Esophagus squamous epithelium (tissue), 5 donors: ENCODE results near the gene PNPO. TPM values are rescaled to one million over a fixed set of nuclear protein-coding genes. Genes with fewer than 3 reads are reported as not detected.

Experiments
- DNase-seq: peaks from one replicate; lab custom pipeline; 2025; lab: John Stamatoyannopoulos, UW
- H3K27ac ChIP-seq, 4 donors: fragments of 200-600 bp; sonication (generic); one replicate each; pipeline ENCODE4 v1.5.1; 2016 to 2019; ENCODE audit warnings: mild to moderate bottlenecking in 1 of 4
- H3K27me3 ChIP-seq, 4 donors: fragments of 200-600 bp; sonication (generic); 1 replicate in 3 of 4; 2 replicates in 1 of 4; pipeline versions ENCODE4 v1.5.1 to v1.6.0; 2017 to 2021; ENCODE audit warnings: antibody characterized with exemption in 1 of 4
- H3K36me3 ChIP-seq, 3 donors: fragments of 200-600 bp; sonication (generic); one replicate each; pipeline ENCODE4 v1.5.1; 2016 to 2019
- H3K4me1 ChIP-seq, 3 donors: fragments of 200-600 bp; sonication (generic); one replicate each; pipeline ENCODE4 v1.5.1; 2017 to 2019
- H3K4me3 ChIP-seq, 4 donors: fragments of 200-600 bp; sonication (generic); 1 replicate in 3 of 4; 2 replicates in 1 of 4; pipeline ENCODE4 v1.5.1; 2016 to 2019; ENCODE audit warnings: mild to moderate bottlenecking in 2 of 4, moderate library complexity in 1 of 4
- H3K9me3 ChIP-seq, 3 donors: fragments of 200-600 bp; sonication (generic); one replicate each; pipeline ENCODE4 v1.5.1; 2016 to 2019
- CTCF ChIP-seq, 6 experiments: fragments of 450-650 bp in 4 of 6; fragments of 200-600 bp in 2 of 6; sonication (generic) in 2 of 6; IDR thresholded peaks; one replicate each; pipeline ENCODE4 v1.5.1; 2016 to 2019; ENCODE audit warnings: antibody characterized with exemption in 6 of 6, mild to moderate bottlenecking in 4 of 6, moderate library complexity in 4 of 6
- POLR2A ChIP-seq, 4 donors: fragments of 450-650 bp; IDR thresholded peaks; one replicate each; pipeline ENCODE4 v1.6.1; 2017; ENCODE audit warnings: antibody characterized with exemption in 4 of 4, mild to moderate bottlenecking in 4 of 4, moderate library complexity in 3 of 4
- WGBS, 2 donors: methylation state at CpG; one replicate each; pipeline ENCODE4 v1.1.5; 2018; 5-methylcytosine and 5-hydroxymethylcytosine counted together
- intact Hi-C: fragments of 100-400 bp; cut with DNase I; formaldehyde crosslinking; loops from one replicate; pipeline ENCODE4 v1.15.0; 2022
- total RNA-seq, 4 donors: library from RNA; depleted of rRNA; stranded (reverse); fragments of >200 nt; gene quantifications; one replicate each; pipeline ENCODE4 v1.1.0, GENCODE V29; 2016
- donor health status: DM: yes; HTN: yes; CAD: no.

PNPO gene
- total RNA-seq, 4 donors from 2014 or later: 25.6 to 38.6 (median 34.2) TPM

GRCh38 chr17:47990962-47991731 is 49.8 kb downstream of the PNPO start:
- TF ChIP-seq POLR2A (IDR thresholded peaks at IDR 0.05) (no peak), CTCF (IDR thresholded peaks at IDR 0.05) (no peak)
- Histone ChIP-seq H3K9me3 (no peaks in the 10 kb centered on the region), H3K27ac (no peak overlapping the region), H3K36me3 (no peaks in the 10 kb centered on the region), H3K4me1 (peaks cover 0 to 22% (median 6%) of the 10 kb centered on the region in 3 donors), H3K4me3 (no peak overlapping the region), H3K27me3 (peaks cover 0 to 30% (median 0%) of the 10 kb centered on the region in 4 donors)
- intact Hi-C loops: no loop called here
- 64 to 72% methylated on average over 5 to 6 of the region's 14 CpGs for WGBS, 2 donors
- no peak for DNase-seq

- intact Hi-C loops: no loop called here
Observed at GRCh38 chr17:47992216-47992615, 50.8 kb downstream of the PNPO start.

GRCh38 chr17:47993031-47993564 is 51.7 kb downstream of the PNPO start:
- Histone ChIP-seq H3K9me3 (no peaks in the 10 kb centered on the region), H3K27me3 (peaks cover 0 to 48% (median 0%) of the 10 kb centered on the region in 4 donors), H3K4me1 (peaks cover 0 to 10% (median 0%) of the 10 kb centered on the region in 3 donors), H3K4me3 (no peak overlapping the region), H3K36me3 (no peaks in the 10 kb centered on the region), H3K27ac (no peak overlapping the region)
- TF ChIP-seq POLR2A (IDR thresholded peaks at IDR 0.05) (no peak), CTCF (IDR thresholded peaks at IDR 0.05) (no peak)
- intact Hi-C loops: no loop called here
- DNase-seq: no peak
- 76 to 83% methylated on average over 9 of the region's 9 CpGs for WGBS, 2 donors

More at GRCh38 chr17:47992216-47992615, 50.8 kb downstream of the PNPO start:
- no peak for DNase-seq
- H3K36me3 ChIP-seq: no peaks in the 10 kb centered on the region
- H3K27ac ChIP-seq: no peak overlapping the region
- peaks cover 0 to 18% (median 5%) of the 10 kb centered on the region in 3 donors for H3K4me1 ChIP-seq
- TF ChIP-seq CTCF (IDR thresholded peaks at IDR 0.05) (no peak), POLR2A (IDR thresholded peaks at IDR 0.05) (no peak)
- no peaks in the 10 kb centered on the region for H3K9me3 ChIP-seq
- peaks cover 0 to 39% (median 0%) of the 10 kb centered on the region in 4 donors for H3K27me3 ChIP-seq
- WGBS, 2 donors: 65 to 66% methylated on average over 4 of the region's 4 CpGs
- H3K4me3 ChIP-seq: no peak overlapping the region

- Histone ChIP-seq H3K27ac (no peak overlapping the region), H3K4me3 (no peak overlapping the region), H3K4me1 (peaks cover 0 to 5% (median 0%) of the 10 kb centered on the region in 3 donors), H3K36me3 (no peaks in the 10 kb centered on the region), H3K27me3 (peaks cover 0 to 57% (median 0%) of the 10 kb centered on the region in 4 donors), H3K9me3 (no peaks in the 10 kb centered on the region)
- intact Hi-C loops: no loop called here
- TF ChIP-seq POLR2A (IDR thresholded peaks at IDR 0.05) (no peak), CTCF (IDR thresholded peaks at IDR 0.05) (no peak)
- WGBS, 2 donors: 76 to 79% methylated on average over 5 of the region's 5 CpGs
- DNase-seq: no peak
Observed at GRCh38 chr17:47993964-47994363, 52.6 kb downstream of the PNPO start.

- TF ChIP-seq POLR2A (IDR thresholded peaks at IDR 0.05) (no peak), CTCF (IDR thresholded peaks at IDR 0.05) (no peak)
- peaks cover 0 to 9% (median 0%) of the 10 kb centered on the region in 3 donors for H3K4me1 ChIP-seq
- H3K9me3 ChIP-seq: no peaks in the 10 kb centered on the region
- H3K4me3 ChIP-seq: no peak overlapping the region
- H3K27ac ChIP-seq: no peak overlapping the region
- no peaks in the 10 kb centered on the region for H3K36me3 ChIP-seq
- no peak for DNase-seq
- peaks cover 0 to 62% (median 0%) of the 10 kb centered on the region in 4 donors for H3K27me3 ChIP-seq
- intact Hi-C loops: no loop called here
- WGBS, 2 donors: 0 to 60% methylated on average over 1 to 2 of the region's 4 CpGs
Observed at GRCh38 chr17:47994724-47995123, 53.4 kb downstream of the PNPO start.
